Measurements from ENCODE around the gene IL17RD. TPM values are rescaled to one million over a fixed set of nuclear protein-coding genes. Genes with fewer than 3 reads are reported as not detected.

IL17RD gene
- polyA plus RNA-seq, 1 experiment, result 1.4 TPM

GRCh38 chr3:57069503-57069902 lies 95.7 kb downstream of the IL17RD start:
- H3K27me3 ChIP-seq (ENCODE audit: control insufficient read depth, insufficient read depth, low read length), result no peaks in the 10 kb centered on the region
- no peak overlapping the region for H3K27ac ChIP-seq (ENCODE audit: low read depth, low read length)
- DNase-seq (ENCODE audit: low read depth, low spot score), result no peak
- no peak overlapping the region for H3K4me3 ChIP-seq (ENCODE audit: low read depth, low read length)
- H3K9me3 ChIP-seq (ENCODE audit: control insufficient read depth, insufficient read depth, low read length), result no peaks in the 10 kb centered on the region
- TF ChIP-seq, protein P1, sequence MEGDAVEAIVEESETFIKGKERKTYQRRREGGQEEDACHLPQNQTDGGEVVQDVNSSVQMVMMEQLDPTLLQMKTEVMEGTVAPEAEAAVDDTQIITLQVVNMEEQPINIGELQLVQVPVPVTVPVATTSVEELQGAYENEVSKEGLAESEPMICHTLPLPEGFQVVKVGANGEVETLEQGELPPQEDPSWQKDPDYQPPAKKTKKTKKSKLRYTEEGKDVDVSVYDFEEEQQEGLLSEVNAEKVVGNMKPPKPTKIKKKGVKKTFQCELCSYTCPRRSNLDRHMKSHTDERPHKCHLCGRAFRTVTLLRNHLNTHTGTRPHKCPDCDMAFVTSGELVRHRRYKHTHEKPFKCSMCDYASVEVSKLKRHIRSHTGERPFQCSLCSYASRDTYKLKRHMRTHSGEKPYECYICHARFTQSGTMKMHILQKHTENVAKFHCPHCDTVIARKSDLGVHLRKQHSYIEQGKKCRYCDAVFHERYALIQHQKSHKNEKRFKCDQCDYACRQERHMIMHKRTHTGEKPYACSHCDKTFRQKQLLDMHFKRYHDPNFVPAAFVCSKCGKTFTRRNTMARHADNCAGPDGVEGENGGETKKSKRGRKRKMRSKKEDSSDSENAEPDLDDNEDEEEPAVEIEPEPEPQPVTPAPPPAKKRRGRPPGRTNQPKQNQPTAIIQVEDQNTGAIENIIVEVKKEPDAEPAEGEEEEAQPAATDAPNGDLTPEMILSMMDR (IDR thresholded peaks at IDR 0.05; ENCODE audit: low read depth, low read length), result no peak
- POLR2A ChIA-PET, result no interaction called here
- CTCF ChIA-PET, result interaction anchor here (1.0 kb wide), 1 partner anchor 74 kb away, joined by 4 read pairs; no protein-coding TSS in a partner anchor

- Histone ChIP-seq H3K9me3 (ENCODE audit: control insufficient read depth, insufficient read depth, low read length) (no peaks in the 10 kb centered on the region), H3K27me3 (ENCODE audit: control insufficient read depth, insufficient read depth, low read length) (no peaks in the 10 kb centered on the region), H3K4me3 (ENCODE audit: low read depth, low read length) (no peak overlapping the region), H3K27ac (ENCODE audit: low read depth, low read length) (no peak overlapping the region)
- TF ChIP-seq, protein P1 (IDR thresholded peaks at IDR 0.05; ENCODE audit: low read depth, low read length), result no peak
- no peak for DNase-seq (ENCODE audit: low read depth, low spot score)
- ChIA-PET POLR2A (no interaction called here), CTCF (interaction anchor here (0.7 to 1.0 kb wide), 2 partner anchors 22 to 73 kb away, joined by 3 to 4 read pairs; no protein-coding TSS in a partner anchor)
These were observed 96.6 kb downstream of the IL17RD start for GRCh38 chr3:57068437-57069089.

GRCh38 chr3:57066471-57066870 lies 98.7 kb downstream of the IL17RD start:
- no peak overlapping the region for H3K27ac ChIP-seq (ENCODE audit: low read depth, low read length)
- TF ChIP-seq, protein P1 (IDR thresholded peaks at IDR 0.05; ENCODE audit: low read depth, low read length), result no peak
- no peaks in the 10 kb centered on the region for H3K9me3 ChIP-seq (ENCODE audit: control insufficient read depth, insufficient read depth, low read length)
- H3K27me3 ChIP-seq (ENCODE audit: control insufficient read depth, insufficient read depth, low read length), result no peaks in the 10 kb centered on the region
- POLR2A ChIA-PET, result no interaction called here
- no peak overlapping the region for H3K4me3 ChIP-seq (ENCODE audit: low read depth, low read length)
- no peak for DNase-seq (ENCODE audit: low read depth, low spot score)
- CTCF ChIA-PET, result no interaction called here

DNA sequence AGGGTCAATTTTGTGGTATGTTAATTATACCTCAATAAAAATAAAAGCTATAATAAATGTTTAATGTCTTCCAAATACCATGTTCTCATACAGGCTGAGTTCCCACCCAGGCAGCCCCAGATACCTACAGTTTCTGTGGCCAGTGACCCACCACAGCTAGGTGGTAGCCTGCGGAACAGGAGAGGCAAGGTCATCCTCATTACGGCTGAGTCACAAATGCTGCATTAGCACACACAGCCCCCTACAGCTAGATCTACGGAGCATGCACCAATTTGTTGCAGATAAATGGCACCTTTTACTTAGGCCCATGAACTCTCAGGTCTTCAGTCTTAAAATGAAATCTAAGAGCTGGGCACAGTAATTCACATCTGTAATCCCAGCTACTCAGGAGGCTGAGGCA lies 99.6 kb downstream of the IL17RD start:
- no peak overlapping the region for H3K4me3 ChIP-seq (ENCODE audit: low read depth, low read length)
- no peaks in the 10 kb centered on the region for H3K27me3 ChIP-seq (ENCODE audit: control insufficient read depth, insufficient read depth, low read length)
- ChIA-PET POLR2A (no interaction called here), CTCF (interaction anchor here (0.6 kb wide), 1 partner anchor 1267 kb away, joined by 3 read pairs; the partner anchor contains the start of gene PXK)
- H3K9me3 ChIP-seq (ENCODE audit: control insufficient read depth, insufficient read depth, low read length), result no peaks in the 10 kb centered on the region
- no peak overlapping the region for H3K27ac ChIP-seq (ENCODE audit: low read depth, low read length)
- no peak for DNase-seq (ENCODE audit: low read depth, low spot score)
- TF ChIP-seq, protein P1 (IDR thresholded peaks at IDR 0.05; ENCODE audit: low read depth, low read length), result no peak

DNA sequence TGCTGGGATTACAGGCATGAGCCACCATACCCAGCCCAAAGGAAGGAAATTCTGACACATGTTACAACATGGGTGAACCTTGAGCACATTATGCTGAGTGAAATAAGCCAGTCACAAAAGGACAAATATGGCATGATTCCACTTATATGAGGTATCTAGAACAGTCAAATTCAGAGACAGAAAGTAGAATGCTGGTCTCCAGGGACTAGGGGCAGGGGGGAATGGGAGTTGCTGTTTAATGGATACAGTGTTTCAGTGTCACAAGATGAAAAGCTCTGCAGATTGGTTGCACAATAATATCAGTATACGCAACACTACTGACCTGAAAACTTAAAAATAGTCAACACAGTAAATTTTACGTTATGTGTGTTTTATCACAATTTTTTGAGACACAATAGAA lies 100.6 kb downstream of the IL17RD start:
- POLR2A ChIA-PET, result no interaction called here
- TF ChIP-seq, protein P1 (IDR thresholded peaks at IDR 0.05; ENCODE audit: low read depth, low read length), result no peak
- Histone ChIP-seq H3K27me3 (ENCODE audit: control insufficient read depth, insufficient read depth, low read length) (no peaks in the 10 kb centered on the region), H3K4me3 (ENCODE audit: low read depth, low read length) (no peak overlapping the region), H3K27ac (ENCODE audit: low read depth, low read length) (no peak overlapping the region), H3K9me3 (ENCODE audit: control insufficient read depth, insufficient read depth, low read length) (no peaks in the 10 kb centered on the region)
- DNase-seq (ENCODE audit: low read depth, low spot score), result no peak
- CTCF ChIA-PET, result no interaction called here

All from AG04450 (cell line).